Measurements from ENCODE around the gene GAB2. TPM values are rescaled to one million over a fixed set of nuclear protein-coding genes. Genes with fewer than 3 reads are reported as not detected.

Gene GAB2
- total and polyA plus RNA-seq, 2 of the 13 experiments (the other 11 are each of a cell fraction or from before 2014, with no cell fraction given), result 4.1 to 8.6 TPM

- ATAC-seq (peak; percentile 63), DNase-seq (ENCODE audit: low spot score) (peak; percentile 64), FAIRE-seq (no peak)
- H3K79me2 ChIP-seq (ENCODE audit: insufficient read depth, low read length), result no peaks in the 10 kb centered on the region
- H3K36me3 ChIP-seq (replicated peaks in 1 of 2; ENCODE audit: control insufficient read depth in 1 of 2, insufficient read depth in 2 of 2, low read length in 2 of 2), result peaks cover 0 to 1% of the 10 kb centered on the region in 2 experiments; a peak in 2 of 5 replicates
- WGBS (ENCODE audit: low lambda C conversion rate), result 55% methylated on average over 7 of the region's 7 CpGs
- BruUV-seq (replicated peaks), result no TSS peak
- TF ChIP-seq KDM2A (CRISPR knock-in tag; IDR thresholded peaks at IDR 0.05; ENCODE audit: borderline replicate concordance, low read depth), result 0 out of 2 replicates have a peak, but pooled peaks have one; percentile 23
- TF ChIP-seq NFIC (IDR thresholded peaks at IDR 0.05; ENCODE audit: low read length), result peak; percentile 71
- no peak for TF ChIP-seq TAF15 (IDR thresholded peaks at IDR 0.05; ENCODE audit: low read depth, low read length, poor library complexity, severe bottlenecking)
- 0 out of 2 replicates have a peak, but pooled peaks have one; percentile 20 for TF ChIP-seq NR2F2 (IDR thresholded peaks at IDR 0.05; ENCODE audit: borderline replicate concordance, low read depth)
- no peak for TF ChIP-seq SRSF4 (IDR thresholded peaks at IDR 0.05; ENCODE audit: low read depth, low read length, poor library complexity, severe bottlenecking)
- TF ChIP-seq NCOR1 (IDR thresholded peaks at IDR 0.05; ENCODE audit: borderline replicate concordance, low read length), result peak; percentile 43; the same call in 1 of the 2 replicates
- no peak for TF ChIP-seq ATF7-NPFF (CRISPR knock-in tag; IDR thresholded peaks at IDR 0.05; ENCODE audit: low read depth)
- peak in 1 of 2 experiments; percentile 17; a peak in 1 of 4 replicates for TF ChIP-seq EP300 (IDR thresholded peaks at IDR 0.05; ENCODE audit: low read depth in 2 of 2, low read length in 2 of 2)
- TF ChIP-seq EP300 (CRISPR knock-in tag; IDR thresholded peaks at IDR 0.05; ENCODE audit: borderline replicate concordance), result no peak
- TF ChIP-seq HIC2 (CRISPR knock-in tag; IDR thresholded peaks at IDR 0.05; ENCODE audit: low read depth), result no peak
- TF ChIP-seq TCF12 (IDR thresholded peaks at IDR 0.05), result no peak
- no peak for TF ChIP-seq TCF12 (CRISPR knock-in tag; IDR thresholded peaks at IDR 0.05)
- 0 out of 2 replicates have a peak, but pooled peaks have one; percentile 36 for TF ChIP-seq PAXIP1 (CRISPR knock-in tag; conservative IDR thresholded peaks at IDR 0.05)
- TF ChIP-seq ZNF230 (CRISPR knock-in tag; IDR thresholded peaks at IDR 0.05), result no peak
- peak; percentile 43 for TF ChIP-seq HNF4A (CRISPR knock-in tag; IDR thresholded peaks at IDR 0.05)
- peak; percentile 74 for TF ChIP-seq ZNF7 (CRISPR knock-in tag; IDR thresholded peaks at IDR 0.05)
- intact Hi-C loops (cut with micrococcal nuclease; ENCODE audit: unreplicated experiment) (no loop called here), in situ Hi-C loops (cut with HindIII; ENCODE audit: extremely low pct_ligation_motif_present, low pct_unique_long_range_greater_than_20kb) (no loop called here)
- H3K9ac ChIP-seq (ENCODE audit: insufficient read depth, low read depth, low read length), result peak overlapping the region; percentile 2; the same call in 1 of the 2 replicates
- H4K20me1 ChIP-seq (ENCODE audit: insufficient read depth, low read length), result no peaks in the 10 kb centered on the region
- CTCF ChIA-PET (ENCODE audit: low intra/inter-chr PET ratio, low total read pairs), result no interaction called here
- H3K27me3 ChIP-seq (ENCODE audit: control insufficient read depth in 1 of 2, insufficient read depth in 2 of 2, low read length in 2 of 2), result no peaks in the 10 kb centered on the region
- peaks cover 40% of the 10 kb centered on the region for H3K4me1 ChIP-seq (ENCODE audit: insufficient read depth, low read length)
- POLR2A ChIA-PET, result interaction anchor here (0.6 kb wide), 1 partner anchor 31 kb away, joined by 3 read pairs; no protein-coding TSS in a partner anchor
- no peak overlapping the region; a peak in 1 of 6 replicates for H3K4me3 ChIP-seq (replicated peaks in 1 of 3; ENCODE audit: insufficient read depth in 1 of 3, low read depth in 2 of 3, low read length in 3 of 3)
- H3K9me3 ChIP-seq (ENCODE audit: low read length), result peaks cover 12% of the 10 kb centered on the region
- H2AFZ ChIP-seq (ENCODE audit: low read length), result no peak overlapping the region
- peak overlapping the region; percentile 34 for H3K4me2 ChIP-seq (ENCODE audit: low read depth, low read length)
- peak overlapping the region; percentile 54 for H3K27ac ChIP-seq (ENCODE audit: extremely low read length, insufficient read depth, low read length)
Measured at GRCh38 chr11:78277314-78277994, 140.2 kb downstream of the GAB2 start.
